GM18907 (cell line): ENCODE measurements around the gene RBKS.

Experiments
- ATAC-seq: cut with Tn5 transposase; IDR thresholded peaks from one replicate; pipeline ENCODE4 v1.9.1; 2021; ENCODE audit warnings: mild to moderate bottlenecking, moderate library complexity; ENCODE audit not compliant: unreplicated experiment

The RBKS gene

DNA sequence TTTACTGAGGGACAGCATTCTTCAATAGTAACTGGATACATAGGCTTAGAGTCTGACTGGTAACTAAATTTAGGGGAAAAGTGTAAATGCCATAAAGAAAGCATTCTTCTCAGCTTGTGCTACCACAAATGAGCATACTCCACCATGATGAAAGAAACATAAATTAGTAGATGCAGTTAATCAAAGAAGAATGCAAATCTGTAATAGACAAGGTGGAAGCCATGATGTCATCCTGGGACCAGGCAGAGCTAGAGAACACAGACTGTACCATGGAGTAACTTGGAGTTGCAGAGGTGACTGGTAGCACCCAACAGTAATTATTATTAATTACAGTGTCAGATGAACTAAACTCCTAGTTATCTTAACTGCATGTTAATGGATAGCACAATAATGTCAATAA is 51.7 kb downstream of the RBKS start:
- ATAC-seq = no peak

DNA sequence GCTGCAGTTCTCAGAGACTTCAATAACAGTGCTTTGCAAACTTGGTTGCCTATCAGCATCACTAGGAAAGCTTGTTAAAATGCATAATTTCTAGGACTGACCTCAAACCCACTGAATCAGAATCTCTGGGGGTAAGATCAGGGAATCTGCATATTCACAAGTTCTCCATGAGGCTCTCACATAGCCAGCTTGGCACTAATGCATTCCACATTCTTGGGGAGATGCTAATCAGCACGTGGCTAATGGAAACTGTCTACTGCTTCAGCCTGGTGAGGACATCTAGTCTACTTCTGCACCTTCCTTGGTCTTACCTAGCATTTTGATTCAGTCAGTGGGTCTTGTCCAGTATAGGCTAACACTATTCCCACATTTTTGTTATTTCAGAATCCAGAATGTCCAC is 56.3 kb downstream of the RBKS start:
- ATAC-seq = no peak

DNA sequence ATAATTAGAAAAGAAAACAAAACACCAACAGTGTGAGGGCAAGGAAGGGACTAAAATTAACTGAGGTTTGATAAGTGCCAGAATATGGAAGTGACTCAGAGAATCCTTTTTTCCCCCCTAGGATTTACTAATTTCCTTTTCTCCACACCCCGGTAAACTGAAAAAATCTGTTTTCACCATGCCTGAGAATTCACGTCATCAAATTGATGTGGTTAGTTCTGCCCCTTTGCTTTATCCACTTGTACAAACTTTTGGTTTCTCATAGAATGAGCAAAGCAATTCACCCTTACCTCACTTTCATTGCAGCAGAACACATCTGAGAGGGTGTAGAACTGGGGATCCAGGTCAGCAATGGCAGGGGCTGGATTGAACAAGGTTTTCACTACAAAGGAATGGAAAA is 57.8 kb downstream of the RBKS start:
- no peak for ATAC-seq

DNA sequence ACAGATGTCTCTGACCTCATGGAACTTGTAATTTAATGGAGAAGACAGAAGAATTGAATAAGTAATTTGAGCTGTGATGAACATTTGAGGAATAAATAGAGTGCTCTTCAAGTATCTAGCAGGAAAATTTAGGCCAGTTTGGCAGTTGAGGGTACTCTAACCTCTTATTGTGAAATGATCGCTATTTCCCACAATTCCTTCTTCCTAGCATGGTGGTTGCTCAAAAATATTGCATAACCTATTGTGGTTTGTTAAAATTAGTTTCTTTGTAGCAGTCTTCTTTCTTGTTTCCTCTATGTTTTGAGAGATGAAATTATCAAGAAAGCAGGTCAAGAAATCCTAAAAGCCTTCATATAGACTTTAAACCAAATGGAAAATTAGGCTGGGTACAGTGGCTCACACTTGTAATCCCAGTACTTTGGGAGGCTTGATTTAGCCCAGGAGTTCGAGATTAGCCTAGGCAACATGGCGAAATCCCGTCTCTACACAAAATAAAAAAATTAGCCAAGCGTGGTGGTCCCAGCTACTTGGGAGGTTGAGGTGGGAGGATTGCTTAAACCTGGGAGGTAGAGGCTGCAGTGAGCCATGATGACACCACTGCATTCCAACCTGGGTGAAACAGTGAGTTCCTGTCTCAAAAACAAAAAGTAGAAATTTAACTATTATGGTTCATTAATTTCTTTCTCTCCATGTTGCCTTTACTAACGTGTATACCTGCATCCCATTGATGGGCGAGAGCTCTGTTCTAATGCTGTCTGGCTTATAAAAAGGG is 58.7 kb downstream of the RBKS start:
- ATAC-seq = no peak

DNA sequence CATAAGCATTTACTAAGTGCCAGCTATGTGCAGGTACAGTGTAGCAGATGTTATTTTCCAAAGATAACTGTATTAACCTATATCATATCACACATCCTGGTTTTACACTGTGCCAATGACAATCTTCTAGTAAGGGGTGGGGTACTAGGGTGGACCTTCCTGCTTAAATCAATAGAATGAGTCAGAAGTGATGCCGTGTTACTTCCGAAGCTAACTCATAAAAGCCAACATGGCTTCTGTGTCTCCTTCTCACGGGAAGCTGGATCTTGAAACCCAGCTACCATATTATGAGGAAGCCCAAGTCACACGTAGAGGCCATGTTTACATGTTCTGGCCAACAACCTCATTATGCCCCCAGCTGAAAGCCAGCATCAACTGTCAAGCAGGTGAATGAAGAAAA is 59.5 kb downstream of the RBKS start:
- no peak for ATAC-seq

DNA sequence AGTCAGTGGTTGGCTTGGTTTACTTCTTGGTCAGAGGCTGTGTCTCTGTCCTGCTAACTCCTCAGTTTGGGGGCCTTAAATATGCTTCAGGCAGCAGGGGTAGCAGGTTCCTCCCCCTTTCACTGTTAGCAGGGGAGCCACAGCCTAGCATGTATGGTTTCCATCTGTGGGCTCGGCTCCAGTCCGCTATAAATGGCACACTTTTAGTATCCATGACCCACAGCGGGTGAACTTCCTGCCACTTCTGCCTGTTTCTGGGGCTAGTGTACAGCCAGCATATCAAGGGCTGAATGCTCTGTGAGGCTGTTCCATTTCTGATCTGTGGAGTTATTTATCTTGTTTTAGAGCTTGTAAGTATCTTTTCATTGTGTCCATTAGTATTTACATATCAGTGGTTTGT is 60.4 kb downstream of the RBKS start:
- ATAC-seq = no peak

DNA sequence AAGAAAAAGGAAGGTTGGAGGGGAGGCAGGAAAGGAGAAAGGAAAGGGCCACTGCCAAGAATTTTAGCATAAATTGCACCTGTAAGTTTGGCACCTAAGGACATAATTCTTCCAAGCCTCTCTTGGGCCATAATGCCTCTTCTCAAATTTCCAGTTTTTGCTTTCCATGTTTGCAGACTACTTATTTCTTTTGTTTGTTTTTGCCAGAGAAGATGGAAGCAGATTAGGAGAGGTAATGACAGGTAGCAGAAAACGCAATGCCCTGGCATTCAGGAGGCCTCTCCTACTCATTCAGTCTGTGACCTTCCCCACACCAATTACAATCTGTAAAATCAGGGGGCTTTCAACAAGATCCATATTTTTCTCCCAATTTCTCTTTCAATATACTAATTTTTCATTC is 61.9 kb downstream of the RBKS start:
- no peak for ATAC-seq

DNA sequence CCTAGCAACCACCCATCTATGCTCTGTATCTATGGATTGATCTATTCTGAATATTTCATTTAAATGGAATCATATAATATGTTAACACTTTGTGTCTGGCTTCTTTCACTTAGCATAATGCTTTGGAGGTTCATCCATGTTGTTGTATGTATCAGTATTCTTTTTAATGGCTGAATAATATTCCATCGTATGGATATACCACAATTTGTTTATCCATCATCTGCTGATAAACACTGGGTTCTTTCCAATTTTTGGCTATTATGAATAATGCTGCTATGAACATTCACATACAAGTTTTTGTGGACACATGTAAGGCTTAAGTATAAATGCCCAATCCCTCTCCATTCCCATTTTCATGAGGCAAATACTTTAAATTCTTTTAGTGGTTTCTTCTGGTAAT is 65.8 kb downstream of the RBKS start:
- no peak for ATAC-seq

DNA sequence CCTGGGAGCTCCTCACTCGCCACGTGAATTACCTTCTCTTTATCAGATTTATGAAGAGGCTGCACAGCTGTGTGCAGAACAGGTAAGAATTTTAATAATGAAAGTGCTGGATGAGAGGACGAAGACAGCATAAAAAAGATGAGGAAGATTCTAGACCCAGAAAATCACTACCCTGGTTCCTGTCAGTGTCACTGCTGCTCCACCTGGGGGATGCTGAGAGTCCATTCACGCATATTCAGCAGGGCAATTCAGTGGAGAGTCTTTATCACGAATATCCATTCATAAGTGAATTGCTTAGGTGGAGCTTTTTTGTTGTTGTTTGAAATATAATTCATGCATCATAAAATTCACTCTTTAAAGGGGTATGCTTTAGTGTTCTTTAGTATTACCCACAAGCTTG is 66.6 kb downstream of the RBKS start:
- ATAC-seq = no peak

DNA sequence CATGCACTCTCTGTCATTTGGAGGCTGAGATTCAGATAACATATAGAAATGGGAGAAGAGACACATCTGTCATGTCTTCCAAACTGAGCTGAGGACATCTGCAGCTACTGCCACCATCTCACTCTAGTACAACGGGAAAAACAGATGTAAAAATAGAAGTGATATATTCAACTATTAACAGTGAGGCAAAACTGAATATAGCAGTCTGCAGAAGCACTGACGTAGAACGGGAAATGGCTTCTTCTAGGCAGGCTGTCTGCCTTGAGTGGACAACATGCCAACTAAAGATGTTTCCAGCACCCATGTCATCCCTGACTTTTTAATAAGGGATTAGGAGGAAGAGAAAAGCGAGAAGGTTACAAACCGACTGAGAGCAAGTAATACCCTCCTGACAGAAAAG is 67.1 kb downstream of the RBKS start:
- no peak for ATAC-seq

DNA sequence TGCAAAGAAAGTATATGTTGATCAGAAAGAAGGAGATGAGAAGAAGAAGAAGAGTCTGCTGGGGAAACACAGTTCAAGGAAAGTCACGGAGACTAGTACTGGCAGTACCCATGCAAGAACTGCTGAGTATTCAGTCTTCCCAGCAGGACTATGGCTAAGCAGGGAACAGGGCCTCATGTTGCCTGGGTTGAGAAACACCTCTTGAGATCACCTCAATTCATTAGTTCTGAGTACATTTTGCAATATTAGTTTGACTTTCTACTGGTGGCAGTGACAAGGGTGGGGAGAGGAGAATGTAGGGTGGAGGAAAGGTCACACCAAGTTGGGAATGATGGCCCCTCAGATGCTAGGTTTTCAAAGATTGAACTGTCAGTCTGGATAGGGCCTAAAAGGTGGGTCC is 68.1 kb downstream of the RBKS start:
- ATAC-seq = no peak

DNA sequence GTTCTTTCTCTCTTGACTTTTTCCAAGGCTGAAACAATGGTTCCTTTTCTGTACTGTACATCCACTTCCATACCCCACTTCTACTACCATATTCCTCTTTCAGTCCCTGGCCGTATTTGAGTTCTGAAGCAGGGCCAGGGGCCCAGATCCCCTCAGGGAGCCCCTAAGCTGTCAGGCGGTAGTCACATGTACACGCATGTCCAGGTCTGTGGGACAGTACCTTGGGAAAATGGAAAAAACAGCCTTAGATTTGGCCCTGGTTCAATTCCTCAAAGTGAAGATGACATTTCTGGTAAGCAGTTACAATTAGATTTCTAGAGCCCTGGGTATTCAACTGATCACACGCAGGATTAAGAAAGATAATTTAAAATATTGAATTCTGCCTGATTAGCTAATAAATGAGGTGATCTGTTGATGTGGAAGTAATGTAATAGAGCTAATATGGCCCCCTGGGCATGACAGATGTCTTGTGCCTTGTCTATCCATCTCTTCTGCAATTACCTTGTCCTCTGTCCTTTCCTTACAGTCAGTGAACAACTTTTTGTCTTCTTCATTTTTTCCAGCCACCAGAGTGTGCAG is 74.2 kb downstream of the RBKS start:
- no peak for ATAC-seq

DNA sequence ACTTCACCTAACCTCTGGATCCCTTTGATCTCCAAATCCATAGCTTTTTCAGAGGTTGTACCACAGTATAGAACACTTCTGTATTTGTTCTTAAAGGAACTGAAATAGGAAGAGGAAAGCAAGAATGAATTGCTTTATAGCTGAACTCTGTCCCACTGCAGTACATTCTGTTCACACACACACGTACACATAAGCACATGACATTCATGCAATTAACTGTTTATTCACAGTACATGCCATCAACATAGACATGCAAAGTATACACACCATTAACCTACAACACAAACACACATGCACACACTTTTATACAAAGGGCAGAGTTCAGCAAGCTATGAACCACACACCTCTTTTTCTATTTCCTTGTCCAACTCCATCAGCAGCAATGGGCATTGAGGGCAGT is 75.4 kb downstream of the RBKS start:
- no peak for ATAC-seq

DNA sequence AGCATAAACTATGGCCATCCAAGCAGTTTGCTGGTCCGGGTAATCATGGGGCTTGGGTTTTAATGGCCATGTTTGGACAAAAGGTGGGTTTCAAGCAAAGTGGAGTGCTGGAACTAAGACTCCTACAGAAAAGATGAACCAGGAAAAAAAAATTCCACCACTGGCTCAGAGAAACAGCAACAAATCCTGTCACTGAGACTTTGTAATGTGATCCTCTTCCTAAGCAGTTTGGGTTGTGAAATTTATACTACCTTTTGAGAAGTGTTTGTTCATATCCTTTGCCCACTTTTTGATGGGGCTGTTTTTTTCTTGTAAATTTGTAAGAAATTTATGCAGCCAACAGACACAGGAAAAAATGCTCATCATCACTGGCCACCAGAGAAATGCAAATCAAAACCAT is 78.4 kb downstream of the RBKS start:
- ATAC-seq = no peak

DNA sequence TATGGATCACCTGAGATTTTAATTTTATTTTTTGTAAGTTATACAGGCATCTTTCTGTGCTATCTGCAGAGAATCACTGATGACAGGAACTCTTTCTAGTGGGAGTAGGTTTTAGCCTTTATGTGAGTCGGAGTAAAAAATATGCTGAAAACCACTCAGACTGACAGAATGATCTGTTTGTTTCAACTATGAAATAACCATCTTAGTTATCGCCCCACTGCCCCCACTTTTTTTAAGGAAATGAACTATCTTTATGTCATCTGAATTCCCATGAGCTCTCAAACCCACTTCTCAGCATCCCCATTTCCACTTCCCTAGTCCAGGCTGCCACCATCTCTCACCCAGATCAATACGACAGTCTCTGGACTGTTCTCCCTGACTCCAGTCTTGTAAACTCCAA is 79.7 kb downstream of the RBKS start:
- no peak for ATAC-seq

DNA sequence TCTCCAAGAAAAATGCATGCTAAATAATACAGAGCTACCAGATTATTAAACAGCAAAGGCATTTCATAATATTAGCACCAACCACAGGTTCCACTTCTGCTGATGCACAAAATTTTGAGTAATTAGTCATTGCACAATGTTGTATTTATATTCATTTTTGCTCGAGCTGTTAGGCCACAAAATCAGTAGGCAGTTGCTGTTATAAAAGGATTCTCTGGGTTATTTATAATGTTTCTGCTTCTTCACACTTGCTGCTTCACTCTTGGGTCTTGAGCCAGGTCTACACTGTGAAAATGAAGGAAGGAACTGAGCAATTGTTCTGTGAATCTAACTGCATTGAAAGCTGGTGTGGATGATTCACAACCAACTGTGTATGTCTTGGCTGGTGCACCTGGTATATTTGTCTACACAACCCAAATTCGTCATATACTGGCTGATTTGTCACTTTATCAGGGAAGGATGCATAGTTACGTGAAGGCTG is 80.4 kb downstream of the RBKS start:
- no peak for ATAC-seq

DNA sequence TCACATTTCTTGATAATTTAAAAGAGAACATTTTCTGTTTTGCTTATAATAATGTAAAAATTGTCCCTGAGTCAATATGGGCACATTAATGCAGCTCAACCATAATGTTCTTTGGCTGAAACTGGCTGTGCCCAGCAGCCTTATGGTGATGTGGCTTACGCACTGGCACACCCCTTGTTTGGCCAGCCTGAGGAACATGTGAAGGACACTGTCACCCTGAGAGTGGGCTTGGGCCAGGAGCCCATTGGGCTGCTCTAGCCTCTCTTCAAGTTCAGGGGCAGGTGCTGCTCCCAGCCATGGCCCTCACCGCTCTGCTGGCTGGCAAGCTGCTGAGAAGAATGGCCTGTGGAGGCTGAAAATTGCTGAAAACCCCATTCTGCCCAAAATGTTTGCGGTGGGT is 81.2 kb downstream of the RBKS start:
- no peak for ATAC-seq

DNA sequence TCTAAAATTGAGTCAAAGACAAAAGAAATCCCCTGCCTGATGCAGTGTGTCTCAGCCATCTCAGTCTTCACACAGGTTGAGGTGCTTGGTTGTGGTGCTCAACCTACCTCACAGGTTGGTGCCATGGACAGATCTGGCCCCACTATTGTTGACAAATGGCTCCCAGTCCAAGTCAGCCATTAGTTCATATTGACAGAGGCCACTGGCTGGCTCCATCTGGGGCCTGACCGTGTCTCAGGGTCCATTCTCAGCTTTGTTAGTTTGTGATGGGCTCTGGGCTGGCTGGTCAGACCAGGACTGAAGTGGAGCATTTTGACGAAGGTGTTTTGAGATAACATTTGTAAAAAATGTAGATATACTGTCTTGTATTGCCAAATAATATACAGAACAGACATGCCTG is 81.8 kb downstream of the RBKS start:
- ATAC-seq = no peak

DNA sequence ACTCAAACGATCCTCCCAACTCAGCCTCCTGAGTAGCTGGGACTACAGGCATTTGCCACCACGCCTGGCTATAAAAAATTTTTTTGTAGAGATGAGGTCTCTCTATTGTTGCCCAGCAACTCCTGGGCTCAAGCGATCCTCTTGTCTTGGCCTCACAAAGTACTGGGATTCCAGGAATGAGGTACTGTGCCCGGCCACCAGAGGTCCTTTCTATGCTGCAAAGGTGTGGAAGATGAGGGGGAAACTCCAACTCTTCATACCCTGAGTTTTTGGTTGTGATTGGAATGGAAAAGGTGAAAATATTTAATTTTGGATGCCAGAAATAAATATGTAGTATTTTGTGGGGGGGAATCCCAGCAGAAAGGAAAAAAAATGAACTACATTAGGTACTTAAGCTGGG is 82.7 kb downstream of the RBKS start:
- ATAC-seq = no peak

DNA sequence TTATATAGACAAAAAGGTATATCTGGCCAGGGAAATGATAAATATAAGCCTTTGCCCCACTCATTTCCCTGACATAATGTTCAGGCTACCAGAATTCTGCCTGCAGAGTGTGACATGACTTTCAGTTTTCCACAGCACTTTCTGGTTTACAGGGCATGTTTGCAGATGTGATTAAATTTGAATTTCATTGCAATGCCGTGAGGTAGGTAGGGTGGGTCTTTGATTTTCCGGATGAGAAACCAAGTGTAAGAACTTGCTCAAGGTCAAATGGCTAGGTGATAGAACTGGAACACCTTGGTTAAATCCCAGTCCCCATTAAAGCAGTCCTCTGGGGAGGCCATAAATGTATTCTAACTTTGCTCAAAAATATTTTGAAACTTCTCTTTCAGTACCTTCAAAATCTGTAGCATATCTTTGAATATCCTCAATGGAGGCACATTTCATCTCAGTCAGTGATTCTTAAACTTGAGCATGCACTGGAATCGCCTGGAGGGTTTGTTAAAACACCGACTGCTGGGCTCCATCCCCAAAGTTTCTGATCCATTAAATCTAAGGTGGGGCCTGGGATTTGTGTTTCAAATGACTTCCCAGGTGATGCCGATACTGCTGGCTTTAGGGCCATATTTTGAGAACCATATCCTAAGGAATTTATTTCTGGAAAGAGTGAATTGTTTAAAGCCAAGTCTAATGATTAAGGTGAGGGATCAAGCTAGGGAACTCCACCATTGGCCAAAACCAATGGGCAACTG is 83.7 kb downstream of the RBKS start:
- no peak for ATAC-seq

DNA sequence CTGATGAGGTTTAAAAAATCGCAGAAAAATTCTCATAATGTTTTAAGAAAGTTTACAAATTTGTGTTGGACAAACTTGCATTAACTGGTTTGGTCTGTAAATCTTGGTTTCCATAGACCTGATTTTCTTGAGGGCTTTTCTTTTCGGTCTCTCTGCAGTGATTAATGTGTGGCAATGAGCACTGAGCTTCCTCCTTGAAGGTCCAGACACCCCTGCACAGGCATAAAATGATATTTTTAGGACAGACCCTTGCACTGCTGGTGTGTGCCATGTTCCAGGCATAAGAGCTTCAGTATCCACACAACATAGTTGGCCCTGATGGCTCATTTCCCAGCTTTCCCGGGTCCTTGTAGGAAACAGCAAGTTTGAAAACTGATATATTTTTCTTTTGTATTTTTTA is 85.0 kb downstream of the RBKS start:
- no peak for ATAC-seq

DNA sequence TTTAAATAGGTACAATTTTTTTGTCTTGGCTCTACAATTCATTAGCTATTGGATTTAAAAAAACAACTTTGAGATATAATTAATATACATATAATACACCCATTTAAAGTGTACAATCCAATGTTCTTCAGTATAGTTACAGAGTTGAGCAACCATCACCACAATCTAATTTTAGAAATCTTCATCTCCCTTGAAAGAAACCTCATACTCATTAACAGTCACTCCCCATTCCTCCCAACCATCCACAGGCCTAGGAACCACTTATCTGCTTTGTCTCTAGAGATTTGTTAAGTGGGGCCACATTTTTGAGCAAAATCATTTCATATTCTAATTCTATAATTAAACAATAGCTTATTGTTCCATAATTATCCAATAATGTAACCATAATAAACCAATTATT is 86.0 kb downstream of the RBKS start:
- ATAC-seq = no peak
